Measurements from ENCODE around the gene IQGAP2.

DNA sequence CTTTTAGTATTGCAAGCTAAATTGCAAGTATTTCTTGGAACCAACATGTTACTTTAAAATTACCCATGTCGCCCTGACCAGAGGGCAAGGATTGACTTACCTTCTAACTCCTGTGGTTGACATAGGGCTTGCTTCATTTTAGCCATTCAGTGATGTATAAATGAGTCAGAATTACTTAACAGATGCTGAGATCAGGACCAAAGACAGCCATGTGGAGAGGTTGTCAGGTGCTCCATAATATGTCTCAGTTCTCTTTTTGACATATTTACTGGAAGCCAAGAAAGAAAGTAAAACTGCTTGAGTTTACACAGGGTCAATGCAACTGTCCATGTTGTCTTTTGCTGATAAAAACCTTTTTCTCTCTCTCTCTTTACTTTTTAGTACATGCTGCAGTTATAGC lies 186.9 kb downstream of the IQGAP2 start:
- TF ChIP-seq, protein P1, sequence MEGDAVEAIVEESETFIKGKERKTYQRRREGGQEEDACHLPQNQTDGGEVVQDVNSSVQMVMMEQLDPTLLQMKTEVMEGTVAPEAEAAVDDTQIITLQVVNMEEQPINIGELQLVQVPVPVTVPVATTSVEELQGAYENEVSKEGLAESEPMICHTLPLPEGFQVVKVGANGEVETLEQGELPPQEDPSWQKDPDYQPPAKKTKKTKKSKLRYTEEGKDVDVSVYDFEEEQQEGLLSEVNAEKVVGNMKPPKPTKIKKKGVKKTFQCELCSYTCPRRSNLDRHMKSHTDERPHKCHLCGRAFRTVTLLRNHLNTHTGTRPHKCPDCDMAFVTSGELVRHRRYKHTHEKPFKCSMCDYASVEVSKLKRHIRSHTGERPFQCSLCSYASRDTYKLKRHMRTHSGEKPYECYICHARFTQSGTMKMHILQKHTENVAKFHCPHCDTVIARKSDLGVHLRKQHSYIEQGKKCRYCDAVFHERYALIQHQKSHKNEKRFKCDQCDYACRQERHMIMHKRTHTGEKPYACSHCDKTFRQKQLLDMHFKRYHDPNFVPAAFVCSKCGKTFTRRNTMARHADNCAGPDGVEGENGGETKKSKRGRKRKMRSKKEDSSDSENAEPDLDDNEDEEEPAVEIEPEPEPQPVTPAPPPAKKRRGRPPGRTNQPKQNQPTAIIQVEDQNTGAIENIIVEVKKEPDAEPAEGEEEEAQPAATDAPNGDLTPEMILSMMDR (IDR thresholded peaks at IDR 0.05): no peak
- no peak for TF ChIP-seq POLR2A (IDR thresholded peaks at IDR 0.05)
- no peak for TF ChIP-seq POLR2AphosphoS5 (IDR thresholded peaks at IDR 0.05)
